ENCODE results near the gene BRME1.
"Not testable (repeated sequence)": the region's sequence is repeated elsewhere in the genome, so short reads cannot be mapped to it uniquely, and the experiment has no call there.

The BRME1 gene

GRCh38 chr19:13926010-13926409 lies 20.1 kb upstream of the BRME1 start:
- no peak for DNase-seq

- no peak for DNase-seq
Measured at GRCh38 chr19:13923194-13923987, 17.5 kb upstream of the BRME1 start.

GRCh38 chr19:13922118-13922517 lies 16.2 kb upstream of the BRME1 start:
- not testable (repeated sequence) for DNase-seq

- no peak for DNase-seq
Measured at GRCh38 chr19:13920940-13921747, 15.2 kb upstream of the BRME1 start.

GRCh38 chr19:13920524-13920923 lies 14.6 kb upstream of the BRME1 start:
- DNase-seq, result no peak

GRCh38 chr19:13918726-13919411 lies 13.0 kb upstream of the BRME1 start:
- DNase-seq, result no peak

- DNase-seq, result no peak
Measured at GRCh38 chr19:13917888-13918406, 12.0 kb upstream of the BRME1 start.

- no peak for DNase-seq
Measured at GRCh38 chr19:13914777-13915176, 8.9 kb upstream of the BRME1 start.

- no peak for DNase-seq
Measured at GRCh38 chr19:13913352-13913751, 7.4 kb upstream of the BRME1 start.

GRCh38 chr19:13909430-13909829 lies 3.5 kb upstream of the BRME1 start:
- no peak for DNase-seq

GRCh38 chr19:13908674-13909073 lies 2.8 kb upstream of the BRME1 start:
- DNase-seq, result no peak

GRCh38 chr19:13906910-13907309 lies 993 bp upstream of the BRME1 start:
- DNase-seq, result no peak

GRCh38 chr19:13906521-13906904 lies 596 bp upstream of the BRME1 start:
- DNase-seq, result peak; percentile 16

- DNase-seq, result no peak
Measured at GRCh38 chr19:13902993-13903555, 2.8 kb downstream of the BRME1 start.

- no peak for DNase-seq
Measured at GRCh38 chr19:13899912-13900584, 5.9 kb downstream of the BRME1 start.

- DNase-seq, result no peak
Measured at GRCh38 chr19:13899393-13899792, 6.5 kb downstream of the BRME1 start.

- no peak for DNase-seq
Measured at GRCh38 chr19:13896227-13896626, 9.7 kb downstream of the BRME1 start.

- no peak for DNase-seq
Measured at GRCh38 chr19:13894552-13894951, 11.4 kb downstream of the BRME1 start.

- DNase-seq, result no peak
Measured at GRCh38 chr19:13892870-13893269, 13.0 kb downstream of the BRME1 start.

- no peak for DNase-seq
Measured at GRCh38 chr19:13890136-13890535, 15.8 kb downstream of the BRME1 start.

- DNase-seq, result no peak
Measured at GRCh38 chr19:13888281-13888680, 17.6 kb downstream of the BRME1 start.

GRCh38 chr19:13887517-13887916 lies 18.4 kb downstream of the BRME1 start:
- no peak for DNase-seq

All from T-helper 9 cell (primary cell).